ENCODE data around the gene KIF26A.

The KIF26A gene

GRCh38 chr14:104142136-104142945, 4.0 kb downstream of the KIF26A start:
- Histone ChIP-seq H3K9me2 (replicated peaks; ENCODE audit: insufficient read depth, low read length) (no peaks in the 10 kb centered on the region), H3K9me3 (ENCODE audit: insufficient read depth, low read length) (no peaks in the 10 kb centered on the region), H3K4me3 (ENCODE audit: insufficient read depth, low read length, poor library complexity, severe bottlenecking) (no peak overlapping the region), H3K27me3 (ENCODE audit: low read length) (no peaks in the 10 kb centered on the region), H3K9ac (ENCODE audit: low read length) (no peak overlapping the region), H3K79me2 (ENCODE audit: insufficient read depth, low read length) (no peaks in the 10 kb centered on the region), H4K20me1 (ENCODE audit: low read depth, low read length) (no peaks in the 10 kb centered on the region), H3K27ac (ENCODE audit: low read depth, low read length) (no peak overlapping the region), H3K4me2 (ENCODE audit: low read depth, low read length, poor library complexity, severe bottlenecking) (no peak overlapping the region), H3K36me3 (ENCODE audit: low read length) (no peaks in the 10 kb centered on the region), H3F3A (ENCODE audit: insufficient read depth) (no peaks in the 10 kb centered on the region), H2AFZ (ENCODE audit: low read depth, low read length, severe bottlenecking) (no peak overlapping the region)
- no peak for TF ChIP-seq EZH2phosphoT487 (conservative IDR thresholded peaks at IDR 0.05; ENCODE audit: low read length)
- TF ChIP-seq, protein P1, sequence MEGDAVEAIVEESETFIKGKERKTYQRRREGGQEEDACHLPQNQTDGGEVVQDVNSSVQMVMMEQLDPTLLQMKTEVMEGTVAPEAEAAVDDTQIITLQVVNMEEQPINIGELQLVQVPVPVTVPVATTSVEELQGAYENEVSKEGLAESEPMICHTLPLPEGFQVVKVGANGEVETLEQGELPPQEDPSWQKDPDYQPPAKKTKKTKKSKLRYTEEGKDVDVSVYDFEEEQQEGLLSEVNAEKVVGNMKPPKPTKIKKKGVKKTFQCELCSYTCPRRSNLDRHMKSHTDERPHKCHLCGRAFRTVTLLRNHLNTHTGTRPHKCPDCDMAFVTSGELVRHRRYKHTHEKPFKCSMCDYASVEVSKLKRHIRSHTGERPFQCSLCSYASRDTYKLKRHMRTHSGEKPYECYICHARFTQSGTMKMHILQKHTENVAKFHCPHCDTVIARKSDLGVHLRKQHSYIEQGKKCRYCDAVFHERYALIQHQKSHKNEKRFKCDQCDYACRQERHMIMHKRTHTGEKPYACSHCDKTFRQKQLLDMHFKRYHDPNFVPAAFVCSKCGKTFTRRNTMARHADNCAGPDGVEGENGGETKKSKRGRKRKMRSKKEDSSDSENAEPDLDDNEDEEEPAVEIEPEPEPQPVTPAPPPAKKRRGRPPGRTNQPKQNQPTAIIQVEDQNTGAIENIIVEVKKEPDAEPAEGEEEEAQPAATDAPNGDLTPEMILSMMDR (IDR thresholded peaks at IDR 0.05; ENCODE audit: insufficient read depth, low read length, poor library complexity, severe bottlenecking), result no peak

DNA sequence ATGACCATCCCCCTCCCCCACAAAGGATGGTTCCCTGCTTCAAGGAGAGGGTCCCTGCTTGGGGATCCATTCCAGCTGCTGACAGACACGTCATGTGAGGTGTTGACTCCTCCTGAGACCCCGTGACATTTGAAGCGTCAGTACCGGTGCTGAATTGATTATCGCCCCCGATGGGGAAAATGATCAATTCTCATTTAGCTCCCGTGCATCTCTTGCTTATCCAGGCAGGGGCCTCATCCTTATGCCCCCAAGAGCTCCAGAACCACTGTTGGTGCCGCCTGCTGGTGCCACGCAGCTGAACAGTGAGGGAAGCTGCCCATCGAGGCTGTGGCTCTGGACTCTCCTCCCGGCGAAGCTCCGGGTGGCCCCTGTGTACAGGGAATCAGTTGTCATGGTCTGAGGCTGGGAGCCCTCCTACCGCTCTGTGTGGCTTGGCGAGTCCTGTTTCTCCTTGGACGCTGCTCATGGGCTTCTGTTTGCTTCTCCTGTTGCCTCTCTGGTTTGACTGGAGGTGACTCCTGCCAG, 4.6 kb downstream of the KIF26A start:
- Histone ChIP-seq H3F3A (ENCODE audit: insufficient read depth) (no peaks in the 10 kb centered on the region), H3K4me2 (ENCODE audit: low read depth, low read length, poor library complexity, severe bottlenecking) (no peak overlapping the region), H3K27me3 (ENCODE audit: low read length) (no peaks in the 10 kb centered on the region), H2AFZ (ENCODE audit: low read depth, low read length, severe bottlenecking) (no peak overlapping the region), H3K9me3 (ENCODE audit: insufficient read depth, low read length) (no peaks in the 10 kb centered on the region), H3K27ac (ENCODE audit: low read depth, low read length) (no peak overlapping the region), H4K20me1 (ENCODE audit: low read depth, low read length) (no peaks in the 10 kb centered on the region), H3K79me2 (ENCODE audit: insufficient read depth, low read length) (no peaks in the 10 kb centered on the region), H3K9ac (ENCODE audit: low read length) (no peak overlapping the region), H3K9me2 (replicated peaks; ENCODE audit: insufficient read depth, low read length) (no peaks in the 10 kb centered on the region), H3K4me3 (ENCODE audit: insufficient read depth, low read length, poor library complexity, severe bottlenecking) (no peak overlapping the region), H3K36me3 (ENCODE audit: low read length) (no peaks in the 10 kb centered on the region)
- TF ChIP-seq, protein P1 (IDR thresholded peaks at IDR 0.05; ENCODE audit: insufficient read depth, low read length, poor library complexity, severe bottlenecking), result no peak
- TF ChIP-seq EZH2phosphoT487 (conservative IDR thresholded peaks at IDR 0.05; ENCODE audit: low read length), result no peak

GRCh38 chr14:104143521-104144452, 5.4 kb downstream of the KIF26A start:
- no peaks in the 10 kb centered on the region for H3K79me2 ChIP-seq (ENCODE audit: insufficient read depth, low read length)
- no peaks in the 10 kb centered on the region for H3K27me3 ChIP-seq (ENCODE audit: low read length)
- no peak overlapping the region for H3K4me3 ChIP-seq (ENCODE audit: insufficient read depth, low read length, poor library complexity, severe bottlenecking)
- TF ChIP-seq, protein P1 (IDR thresholded peaks at IDR 0.05; ENCODE audit: insufficient read depth, low read length, poor library complexity, severe bottlenecking), result no peak
- TF ChIP-seq EZH2phosphoT487 (conservative IDR thresholded peaks at IDR 0.05; ENCODE audit: low read length), result no peak
- no peak overlapping the region for H3K4me2 ChIP-seq (ENCODE audit: low read depth, low read length, poor library complexity, severe bottlenecking)
- H3K9me3 ChIP-seq (ENCODE audit: insufficient read depth, low read length), result no peaks in the 10 kb centered on the region
- H3K27ac ChIP-seq (ENCODE audit: low read depth, low read length), result no peak overlapping the region
- no peak overlapping the region for H2AFZ ChIP-seq (ENCODE audit: low read depth, low read length, severe bottlenecking)
- no peaks in the 10 kb centered on the region for H3K36me3 ChIP-seq (ENCODE audit: low read length)
- no peaks in the 10 kb centered on the region for H3F3A ChIP-seq (ENCODE audit: insufficient read depth)
- H4K20me1 ChIP-seq (ENCODE audit: low read depth, low read length), result no peaks in the 10 kb centered on the region
- H3K9ac ChIP-seq (ENCODE audit: low read length), result no peak overlapping the region
- H3K9me2 ChIP-seq (replicated peaks; ENCODE audit: insufficient read depth, low read length), result no peaks in the 10 kb centered on the region
